ENCODE results near the gene PLA2G4F. TPM values are rescaled to one million over a fixed set of nuclear protein-coding genes. Genes with fewer than 3 reads are reported as not detected.

The PLA2G4F gene
- total RNA-seq, 1 donor from 2014 or later = not detected

GRCh38 chr15:42138411-42138810, 18.0 kb downstream of the PLA2G4F start:
- no peaks in the 10 kb centered on the region for H3K27me3 Mint-ChIP-seq
- no peak overlapping the region for H3K27ac Mint-ChIP-seq
- intact Hi-C loops (cut with micrococcal nuclease) = no loop called here
- no peaks in the 10 kb centered on the region for H3K36me3 Mint-ChIP-seq (ENCODE audit: low read depth)
- H3K9me3 Mint-ChIP-seq = no peaks in the 10 kb centered on the region
- H3K4me1 Mint-ChIP-seq = peaks cover 2% of the 10 kb centered on the region
- no peak for DNase-seq
- no peak overlapping the region for H3K4me3 Mint-ChIP-seq

- Mint-ChIP-seq H3K27me3 (peaks cover 2% of the 10 kb centered on the region), H3K36me3 (ENCODE audit: low read depth) (no peaks in the 10 kb centered on the region), H3K9me3 (no peaks in the 10 kb centered on the region), H3K4me1 (peaks cover 2% of the 10 kb centered on the region), H3K4me3 (no peak overlapping the region), H3K27ac (no peak overlapping the region)
- DNase-seq = peak; percentile 73
- intact Hi-C loops (cut with micrococcal nuclease) = loop anchor here (1.0 to 2.0 kb wide), 3 partner anchors 53 to 149 kb away; no protein-coding TSS in a partner anchor
Observed at GRCh38 chr15:42137461-42138261, 18.8 kb downstream of the PLA2G4F start.

- no peaks in the 10 kb centered on the region for H3K36me3 Mint-ChIP-seq (ENCODE audit: low read depth)
- peaks cover 2% of the 10 kb centered on the region for H3K4me1 Mint-ChIP-seq
- H3K27ac Mint-ChIP-seq = no peak overlapping the region
- H3K4me3 Mint-ChIP-seq = no peak overlapping the region
- no peaks in the 10 kb centered on the region for H3K9me3 Mint-ChIP-seq
- intact Hi-C loops (cut with micrococcal nuclease) = loop anchor here (2.0 kb wide), 2 partner anchors 70 to 148 kb away; no protein-coding TSS in a partner anchor
- H3K27me3 Mint-ChIP-seq = peaks cover 3% of the 10 kb centered on the region
- no peak for DNase-seq
Observed at GRCh38 chr15:42136513-42136912, 19.9 kb downstream of the PLA2G4F start.

- intact Hi-C loops (cut with micrococcal nuclease) = no loop called here
- H3K27me3 Mint-ChIP-seq = peaks cover 7% of the 10 kb centered on the region
- DNase-seq = no peak
- H3K27ac Mint-ChIP-seq = no peak overlapping the region
- H3K36me3 Mint-ChIP-seq (ENCODE audit: low read depth) = no peaks in the 10 kb centered on the region
- no peaks in the 10 kb centered on the region for H3K9me3 Mint-ChIP-seq
- H3K4me3 Mint-ChIP-seq = no peak overlapping the region
- peaks cover 2% of the 10 kb centered on the region for H3K4me1 Mint-ChIP-seq
Observed at GRCh38 chr15:42135351-42135750, 21.1 kb downstream of the PLA2G4F start.

GRCh38 chr15:42134617-42135245, 21.7 kb downstream of the PLA2G4F start:
- Mint-ChIP-seq H3K36me3 (ENCODE audit: low read depth) (no peaks in the 10 kb centered on the region), H3K27ac (no peak overlapping the region), H3K4me1 (peaks cover 2% of the 10 kb centered on the region), H3K27me3 (peaks cover 10% of the 10 kb centered on the region), H3K9me3 (no peaks in the 10 kb centered on the region), H3K4me3 (no peak overlapping the region)
- intact Hi-C loops (cut with micrococcal nuclease) = no loop called here
- no peak for DNase-seq

- intact Hi-C loops (cut with micrococcal nuclease) = no loop called here
- no peaks in the 10 kb centered on the region for H3K36me3 Mint-ChIP-seq (ENCODE audit: low read depth)
- H3K27ac Mint-ChIP-seq = no peak overlapping the region
- H3K27me3 Mint-ChIP-seq = peaks cover 16% of the 10 kb centered on the region
- no peak overlapping the region for H3K4me3 Mint-ChIP-seq
- peak; percentile 90 for DNase-seq
- peaks cover 5% of the 10 kb centered on the region for H3K4me1 Mint-ChIP-seq
- no peaks in the 10 kb centered on the region for H3K9me3 Mint-ChIP-seq
Observed at GRCh38 chr15:42133886-42134502, 22.4 kb downstream of the PLA2G4F start.

GRCh38 chr15:42133356-42133755, 23.1 kb downstream of the PLA2G4F start:
- intact Hi-C loops (cut with micrococcal nuclease) = no loop called here
- Mint-ChIP-seq H3K27me3 (peaks cover 17% of the 10 kb centered on the region), H3K27ac (no peak overlapping the region)

GRCh38 chr15:42131826-42132806, 24.3 kb downstream of the PLA2G4F start:
- H3K4me1 Mint-ChIP-seq = peaks cover 2% of the 10 kb centered on the region
- H3K4me3 Mint-ChIP-seq = no peak overlapping the region
- intact Hi-C loops (cut with micrococcal nuclease) = no loop called here
- no peaks in the 10 kb centered on the region for H3K36me3 Mint-ChIP-seq (ENCODE audit: low read depth)
- H3K27me3 Mint-ChIP-seq = peaks cover 25% of the 10 kb centered on the region
- no peaks in the 10 kb centered on the region for H3K9me3 Mint-ChIP-seq
- no peak for DNase-seq
- no peak overlapping the region for H3K27ac Mint-ChIP-seq

More at GRCh38 chr15:42133356-42133755, 23.1 kb downstream of the PLA2G4F start:
- H3K9me3 Mint-ChIP-seq = no peaks in the 10 kb centered on the region
- no peak for DNase-seq
- H3K36me3 Mint-ChIP-seq (ENCODE audit: low read depth) = no peaks in the 10 kb centered on the region
- peaks cover 5% of the 10 kb centered on the region for H3K4me1 Mint-ChIP-seq
- H3K4me3 Mint-ChIP-seq = no peak overlapping the region

GRCh38 chr15:42131006-42131405, 25.4 kb downstream of the PLA2G4F start:
- H3K27me3 Mint-ChIP-seq = peaks cover 25% of the 10 kb centered on the region
- H3K27ac Mint-ChIP-seq = no peak overlapping the region
- DNase-seq = no peak
- peaks cover 2% of the 10 kb centered on the region for H3K4me1 Mint-ChIP-seq
- intact Hi-C loops (cut with micrococcal nuclease) = no loop called here
- no peaks in the 10 kb centered on the region for H3K9me3 Mint-ChIP-seq
- no peaks in the 10 kb centered on the region for H3K36me3 Mint-ChIP-seq (ENCODE audit: low read depth)
- H3K4me3 Mint-ChIP-seq = no peak overlapping the region

GRCh38 chr15:42130246-42130986, 26.0 kb downstream of the PLA2G4F start:
- H3K27me3 Mint-ChIP-seq = peaks cover 29% of the 10 kb centered on the region
- no peak overlapping the region for H3K27ac Mint-ChIP-seq
- H3K36me3 Mint-ChIP-seq (ENCODE audit: low read depth) = no peaks in the 10 kb centered on the region
- peaks cover 2% of the 10 kb centered on the region for H3K4me1 Mint-ChIP-seq
- H3K9me3 Mint-ChIP-seq = no peaks in the 10 kb centered on the region
- intact Hi-C loops (cut with micrococcal nuclease) = no loop called here
- H3K4me3 Mint-ChIP-seq = no peak overlapping the region
- no peak for DNase-seq

GRCh38 chr15:42129364-42129763, 27.1 kb downstream of the PLA2G4F start:
- intact Hi-C loops (cut with micrococcal nuclease) = no loop called here
- no peak for DNase-seq
- Mint-ChIP-seq H3K27ac (no peak overlapping the region), H3K27me3 (peaks cover 36% of the 10 kb centered on the region), H3K4me1 (peaks cover 2% of the 10 kb centered on the region), H3K9me3 (no peaks in the 10 kb centered on the region), H3K36me3 (ENCODE audit: low read depth) (no peaks in the 10 kb centered on the region), H3K4me3 (no peak overlapping the region)

GRCh38 chr15:42128476-42128875, 28.0 kb downstream of the PLA2G4F start:
- no peak for DNase-seq
- H3K36me3 Mint-ChIP-seq (ENCODE audit: low read depth) = no peaks in the 10 kb centered on the region
- intact Hi-C loops (cut with micrococcal nuclease) = no loop called here
- H3K4me3 Mint-ChIP-seq = no peak overlapping the region
- no peak overlapping the region for H3K27ac Mint-ChIP-seq
- no peaks in the 10 kb centered on the region for H3K9me3 Mint-ChIP-seq
- peaks cover 2% of the 10 kb centered on the region for H3K4me1 Mint-ChIP-seq
- H3K27me3 Mint-ChIP-seq = peaks cover 39% of the 10 kb centered on the region

GRCh38 chr15:42123546-42123945, 32.9 kb downstream of the PLA2G4F start:
- Mint-ChIP-seq H3K27me3 (peaks cover 28% of the 10 kb centered on the region), H3K27ac (no peak overlapping the region), H3K9me3 (no peaks in the 10 kb centered on the region), H3K36me3 (ENCODE audit: low read depth) (no peaks in the 10 kb centered on the region), H3K4me3 (no peak overlapping the region), H3K4me1 (peaks cover 9% of the 10 kb centered on the region)
- intact Hi-C loops (cut with micrococcal nuclease) = no loop called here
- no peak for DNase-seq

Data from activated CD4-positive, alpha-beta T cell treated with anti-CD3 and anti-CD28 coated beads, Interleukin-2, amount 10 ng/mL, durations not matched to agents 24 days and 14 days (primary cell).